HCT116 (cell line): ENCODE measurements around the gene RASL11B. TPM values are rescaled to one million over a fixed set of nuclear protein-coding genes. Genes with fewer than 3 reads are reported as not detected.

ENCODE experiments used
- ATAC-seq: fragments of 200-7000 bp; cut with Tn5 transposase; 2 replicates; pipeline ENCODE4 v1.9.1; 2020; ENCODE audit warnings: mild to moderate bottlenecking, moderate library complexity
- BruUV-seq: library from RNA; stranded (reverse); fragments of 400-500 nt; replicated peaks from 2 replicates; lab custom pipeline; 2021; lab: Mats Ljungman, UMichigan
- CTCF ChIA-PET: fragments of 300-600 bp; sonication (Branson Sonifier 250); formaldehyde crosslinking; loops from one replicate; lab custom pipeline; 2021; ENCODE audit warnings: antibody characterized with exemption; lab: Charles Lee
- POLR2A ChIA-PET: fragments of 300-600, 350-600 bp; sonication (Branson Sonifier 250); formaldehyde crosslinking; loops from one replicate; lab custom pipeline; 2021; ENCODE audit warnings: antibody characterized with exemption; lab: Charles Lee
- RAD21 ChIA-PET, 2 experiments: fragments of 300-600 bp; sonication (Branson Sonifier 250); formaldehyde crosslinking; loops; one replicate each; lab custom pipeline; 2023; ENCODE audit warnings: low total read pairs in 2 of 2; ENCODE audit not compliant: uncharacterized antibody in 2 of 2, unreplicated experiment in 2 of 2, low non-redundant PET in 1 of 2; lab: Charles Lee
- DNase-seq: peaks from one replicate; pipeline ENCODE4 v3.0.0-alpha.2; 2010; ENCODE audit warnings: low read depth, low spot score
- H2AFZ ChIP-seq: fragments of 200-600 bp; shearing (Covaris generic), sonication (generic); 2 replicates; pipeline ENCODE4 v1.6.1; 2017; ENCODE audit warnings: low read depth, mixed run types, mixed read lengths, antibody characterized with exemption, low read length; ENCODE audit not compliant: poor library complexity, severe bottlenecking
- H3K27ac ChIP-seq: 2 replicates; pipeline ENCODE4 v1.5.1; 2012; ENCODE audit warnings: low read depth, low read length
- H3K27me3 ChIP-seq: fragments of 200-600 bp; sonication (generic); 2 replicates; pipeline ENCODE4 v1.6.1; 2016; ENCODE audit warnings: mixed run types, low read length, mixed read lengths; ENCODE audit not compliant: insufficient read depth
- H3K36me3 ChIP-seq, 2 experiments: fragments of 200-500 bp in 1 of 2; fragments of 200-600 bp in 1 of 2; sonication (Bioruptor generic) in 1 of 2; sonication (generic) in 1 of 2; 2 replicates each; pipeline versions ENCODE4 v1.5.1 to v1.6.1; 2014 to 2016; ENCODE audit warnings: low read length in 2 of 2, inconsistent platforms in 1 of 2, mixed read lengths in 1 of 2, mixed run types in 1 of 2; ENCODE audit not compliant: insufficient read depth in 2 of 2, control insufficient read depth in 1 of 2
- H3K4me1 ChIP-seq, 2 experiments: fragments of 200-600 bp in 1 of 2; sonication (generic) in 1 of 2; 2 replicates each; pipeline versions ENCODE4 v1.5.1 to v1.6.1; 2012 to 2017; ENCODE audit warnings: low read length in 2 of 2, inconsistent platforms in 1 of 2, mild to moderate bottlenecking in 1 of 2, mixed read lengths in 1 of 2, mixed run types in 1 of 2, moderate library complexity in 1 of 2; ENCODE audit not compliant: insufficient read depth in 2 of 2, control insufficient read depth in 1 of 2
- H3K4me2 ChIP-seq: fragments of 200-600 bp; sonication (generic); 2 replicates; pipeline ENCODE4 v1.6.1; 2017; ENCODE audit warnings: mixed run types, low read length, mixed read lengths
- H3K4me3 ChIP-seq, 2 experiments: fragments of 200-600 bp in 1 of 2; sonication (generic) in 1 of 2; replicated peaks in 1 of 2; 2 replicates each; pipeline ENCODE4 v1.5.1; 2011 to 2016; ENCODE audit warnings: low read length in 2 of 2, control low read depth in 1 of 2, low read depth in 1 of 2, mild to moderate bottlenecking in 1 of 2, mixed read lengths in 1 of 2, mixed run types in 1 of 2
- H3K79me2 ChIP-seq: fragments of 200-600 bp; sonication (generic); 2 replicates; pipeline ENCODE4 v1.6.1; 2017; ENCODE audit warnings: mild to moderate bottlenecking, mixed run types, low read length, moderate library complexity, mixed read lengths; ENCODE audit not compliant: insufficient read depth
- H3K9ac ChIP-seq: fragments of 200-600 bp; sonication (generic); 2 replicates; pipeline ENCODE4 v1.6.1; 2016; ENCODE audit warnings: low read length, mixed read lengths
- H3K9me2 ChIP-seq: fragments of 200-600 bp; sonication (generic), shearing (Covaris generic); 2 replicates; pipeline ENCODE4 v1.6.1; 2017; ENCODE audit warnings: mixed run types, mild to moderate bottlenecking, moderate library complexity; ENCODE audit not compliant: insufficient read depth
- H3K9me3 ChIP-seq, 2 experiments: fragments of 200-500 bp in 1 of 2; fragments of 200-600 bp in 1 of 2; sonication (Bioruptor generic) in 1 of 2; sonication (generic) in 1 of 2; 2 replicates each; pipeline ENCODE4 v1.6.1; 2014 to 2017; ENCODE audit warnings: low read length in 2 of 2, mixed read lengths in 2 of 2, inconsistent platforms in 1 of 2, low read depth in 1 of 2, mild to moderate bottlenecking in 1 of 2, mixed run types in 1 of 2, moderate library complexity in 1 of 2; ENCODE audit not compliant: control insufficient read depth in 1 of 2, insufficient read depth in 1 of 2
- H4K20me1 ChIP-seq: fragments of 200-600 bp; sonication (generic), shearing (Covaris generic); 2 replicates; pipeline ENCODE4 v1.6.1; 2017; ENCODE audit warnings: mixed run types, mild to moderate bottlenecking, moderate library complexity; ENCODE audit not compliant: insufficient read depth
- CBX3 ChIP-seq: IDR thresholded peaks from 2 replicates; pipeline ENCODE4 v1.6.1; 2012; ENCODE audit warnings: low read depth
- CEBPB ChIP-seq: IDR thresholded peaks from 2 replicates; pipeline ENCODE4 v1.6.1; 2012; ENCODE audit warnings: low read depth
- EGR1 ChIP-seq: IDR thresholded peaks from 2 replicates; pipeline ENCODE4 v1.6.1; 2012; ENCODE audit warnings: low read depth
- EZH2 ChIP-seq: fragments of 200-600 bp; sonication (generic); IDR thresholded peaks from 2 replicates; pipeline ENCODE4 v1.6.1; 2017; ENCODE audit warnings: antibody characterized with exemption, mixed run types
- FOSL1 ChIP-seq: IDR thresholded peaks from 2 replicates; pipeline ENCODE4 v1.6.1; 2012; ENCODE audit warnings: low read depth
- JUND ChIP-seq: IDR thresholded peaks from 2 replicates; pipeline ENCODE4 v1.6.1; 2012
- POLR2A ChIP-seq: IDR thresholded peaks from 2 replicates; pipeline ENCODE4 v1.7.0; 2011; ENCODE audit warnings: borderline replicate concordance; ENCODE audit not compliant: insufficient read depth, insufficient read length; ENCODE audit errors: extremely low read depth
- POLR2AphosphoS5 ChIP-seq: IDR thresholded peaks from 2 replicates; pipeline ENCODE4 v1.6.1; 2011; ENCODE audit warnings: mild to moderate bottlenecking, low read depth, low read length, moderate library complexity
- RAD21 ChIP-seq: IDR thresholded peaks from 2 replicates; pipeline ENCODE4 v1.6.1; 2012; ENCODE audit warnings: low read depth, mild to moderate bottlenecking
- SIN3A ChIP-seq: IDR thresholded peaks from 2 replicates; pipeline ENCODE4 v1.6.1; 2012; ENCODE audit warnings: low read depth
- SP1 ChIP-seq: IDR thresholded peaks from 2 replicates; pipeline ENCODE4 v1.6.1; 2012; ENCODE audit warnings: low read depth
- SRF ChIP-seq: IDR thresholded peaks from 2 replicates; pipeline ENCODE4 v1.6.1; 2012; ENCODE audit warnings: low read depth
- TCF7L2 ChIP-seq: IDR thresholded peaks from 2 replicates; pipeline ENCODE4 v1.7.0; 2011; ENCODE audit warnings: borderline replicate concordance, inconsistent platforms; ENCODE audit not compliant: insufficient read depth, insufficient read length; ENCODE audit errors: extremely low read depth
- YY1 ChIP-seq: IDR thresholded peaks from 2 replicates; pipeline ENCODE4 v1.6.1; 2011; ENCODE audit warnings: low read length, low read depth, moderate library complexity, mild to moderate bottlenecking; ENCODE audit not compliant: insufficient replicate concordance; ENCODE audit errors: extremely low read depth
- intact Hi-C: fragments of 100-400 bp; cut with micrococcal nuclease; formaldehyde crosslinking; loops from 2 replicates; pipeline ENCODE4 v1.10.0; 2022
- total RNA-seq: library from RNA; stranded (reverse); gene quantifications from one replicate; pipeline ENCODE4 v1.2.1, GENCODE V29; 2021; ENCODE audit not compliant: unreplicated experiment
- TF ChIP-seq, protein P1 (sequence below): IDR thresholded peaks from 2 replicates; pipeline ENCODE4 v1.6.1; 2011; ENCODE audit warnings: mild to moderate bottlenecking, low read length, moderate library complexity; ENCODE audit not compliant: insufficient replicate concordance; ENCODE audit errors: extremely low read depth
- TF ChIP-seq, protein P2 (sequence below): IDR thresholded peaks from 2 replicates; pipeline ENCODE4 v1.6.1; 2012

Gene RASL11B
- total RNA-seq, 1 experiment from 2014 or later, result 0.34 TPM

DNA sequence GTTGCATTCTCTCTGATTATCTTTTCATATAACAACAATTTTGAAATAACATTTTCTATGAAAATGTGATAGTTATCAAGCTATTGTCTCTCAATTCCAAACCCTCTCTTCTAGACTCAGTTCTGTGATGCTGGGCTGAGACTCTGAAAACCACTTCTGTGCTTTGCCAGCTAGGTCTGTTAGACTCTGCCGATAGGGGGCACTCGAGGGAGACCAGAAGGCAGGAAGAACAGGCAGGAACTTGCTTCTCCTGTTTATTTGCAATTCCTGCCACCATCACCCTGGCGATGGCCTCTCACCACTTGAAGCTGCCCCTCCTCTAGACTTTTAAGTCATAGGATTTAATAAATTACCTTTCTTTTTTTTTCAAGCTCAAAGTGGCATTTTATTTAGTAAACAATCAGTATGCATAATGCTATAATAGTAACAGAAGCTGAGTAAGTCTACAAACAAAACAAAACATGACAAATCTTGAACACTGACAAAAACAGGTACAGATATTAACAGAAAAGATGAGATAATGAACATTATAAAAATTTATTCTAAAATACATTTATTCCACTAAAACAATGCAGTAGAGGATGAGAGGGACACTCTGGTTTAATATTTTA is 49.7 kb downstream of the RASL11B start (continued):
- no peak for TF ChIP-seq YY1

DNA sequence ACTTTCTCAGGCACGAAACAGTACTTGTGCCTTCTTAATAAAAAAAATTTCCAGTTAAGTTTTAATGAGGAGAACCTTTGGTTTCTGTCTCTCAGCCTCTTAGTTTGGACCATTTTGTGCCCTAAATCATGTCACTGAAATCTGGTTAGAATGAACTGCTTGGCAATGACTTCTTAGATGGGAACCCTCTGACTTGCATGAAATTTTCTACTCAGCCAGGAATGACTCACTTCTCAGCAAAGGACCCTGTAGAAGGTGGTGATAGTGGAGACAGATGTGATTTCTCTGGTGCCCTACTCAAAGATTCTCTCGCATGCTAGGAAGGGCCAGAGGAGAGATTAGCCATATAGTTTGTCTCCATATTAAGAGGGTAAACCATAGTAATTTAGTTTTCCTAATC is 50.5 kb downstream of the RASL11B start:
- intact Hi-C loops, result no loop called here
- no peak overlapping the region for H3K9ac ChIP-seq
- ChIA-PET POLR2A (no interaction called here), CTCF (interaction anchor here (1.1 to 1.3 kb wide), 3 partner anchors 9 to 367 kb away, joined by 3 to 9 read pairs (median 4); no protein-coding TSS in a partner anchor), RAD21 (no interaction called here)
- ATAC-seq, result no peak
- no peak overlapping the region for H3K27ac ChIP-seq
- H2AFZ ChIP-seq, result no peak overlapping the region
- TF ChIP-seq CEBPB (no peak), FOSL1 (no peak), CBX3 (no peak), SIN3A (no peak), RAD21 (no peak), SP1 (no peak), TCF7L2 (no peak), JUND (no peak), POLR2AphosphoS5 (no peak), EZH2 (no peak), POLR2A (no peak), SRF (no peak), EGR1 (no peak), YY1 (no peak)
- TF ChIP-seq, protein P1, sequence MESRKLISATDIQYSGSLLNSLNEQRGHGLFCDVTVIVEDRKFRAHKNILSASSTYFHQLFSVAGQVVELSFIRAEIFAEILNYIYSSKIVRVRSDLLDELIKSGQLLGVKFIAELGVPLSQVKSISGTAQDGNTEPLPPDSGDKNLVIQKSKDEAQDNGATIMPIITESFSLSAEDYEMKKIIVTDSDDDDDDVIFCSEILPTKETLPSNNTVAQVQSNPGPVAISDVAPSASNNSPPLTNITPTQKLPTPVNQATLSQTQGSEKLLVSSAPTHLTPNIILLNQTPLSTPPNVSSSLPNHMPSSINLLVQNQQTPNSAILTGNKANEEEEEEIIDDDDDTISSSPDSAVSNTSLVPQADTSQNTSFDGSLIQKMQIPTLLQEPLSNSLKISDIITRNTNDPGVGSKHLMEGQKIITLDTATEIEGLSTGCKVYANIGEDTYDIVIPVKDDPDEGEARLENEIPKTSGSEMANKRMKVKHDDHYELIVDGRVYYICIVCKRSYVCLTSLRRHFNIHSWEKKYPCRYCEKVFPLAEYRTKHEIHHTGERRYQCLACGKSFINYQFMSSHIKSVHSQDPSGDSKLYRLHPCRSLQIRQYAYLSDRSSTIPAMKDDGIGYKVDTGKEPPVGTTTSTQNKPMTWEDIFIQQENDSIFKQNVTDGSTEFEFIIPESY, result no peak
- TF ChIP-seq, protein P2, sequence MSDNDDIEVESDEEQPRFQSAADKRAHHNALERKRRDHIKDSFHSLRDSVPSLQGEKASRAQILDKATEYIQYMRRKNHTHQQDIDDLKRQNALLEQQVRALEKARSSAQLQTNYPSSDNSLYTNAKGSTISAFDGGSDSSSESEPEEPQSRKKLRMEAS, result no peak
- BruUV-seq, result no TSS peak
- H3K9me3 ChIP-seq, result no peaks in the 10 kb centered on the region
- H3K79me2 ChIP-seq, result no peaks in the 10 kb centered on the region
- H3K4me1 ChIP-seq, result 0 out of 4 replicates have a peak, but pooled peaks cover 0 to 3% of the 10 kb centered on the region in 2 experiments
- H3K4me2 ChIP-seq, result no peak overlapping the region
- no peaks in the 10 kb centered on the region for H3K36me3 ChIP-seq
- no peaks in the 10 kb centered on the region for H4K20me1 ChIP-seq
- H3K4me3 ChIP-seq, result no peak overlapping the region
- H3K9me2 ChIP-seq, result no peaks in the 10 kb centered on the region
- H3K27me3 ChIP-seq, result no peaks in the 10 kb centered on the region
- no peak for DNase-seq
